Stimulated activated CD4-positive, alpha-beta T cell treated with anti-CD3 and anti-CD28 coated beads, Interleukin-1b, Interleukin-23, amount 100 ng/mL, for 24 hours (primary cell): ENCODE data around the gene CLCN1.
A peak's percentile ranks its signal among the peaks of the same experiment; 100 is the strongest.
"Not testable (repeated sequence)": the region's sequence is repeated elsewhere in the genome, so short reads cannot be mapped to it uniquely, and the experiment has no call there.

Experiments used
- DNase-seq, 4 experiments: peaks; one replicate each; pipeline ENCODE4 v3.0.0-alpha.2; 2020; ENCODE audit warnings: low read depth in 4 of 4, low spot score in 1 of 4

Gene CLCN1

DNA sequence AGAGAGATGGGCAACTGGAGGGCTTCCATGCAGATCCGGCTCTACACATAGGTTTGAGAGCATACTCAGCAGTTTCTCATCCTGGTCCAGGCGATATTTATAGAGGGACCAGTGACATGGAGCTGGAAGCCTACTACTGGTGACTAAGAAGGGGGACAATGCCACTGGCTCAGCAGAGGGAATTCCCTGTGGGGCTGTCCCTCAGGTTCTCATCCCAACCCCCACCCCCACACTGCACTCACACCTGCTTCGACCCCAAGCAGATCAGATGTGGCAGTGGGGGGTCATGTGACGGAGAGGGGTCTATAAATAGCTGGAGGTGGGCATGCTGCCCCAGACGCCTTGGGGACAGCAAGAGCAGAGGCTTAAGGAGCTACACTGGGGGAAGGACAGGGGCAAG is at the start of gene CLCN1:
Gene CLCN1, plus strand, starts transcription at position 336 of the 400 bp plus-strand sequence. CDS start 102 bp downstream, outside the sequence.
- no peak for DNase-seq

DNA sequence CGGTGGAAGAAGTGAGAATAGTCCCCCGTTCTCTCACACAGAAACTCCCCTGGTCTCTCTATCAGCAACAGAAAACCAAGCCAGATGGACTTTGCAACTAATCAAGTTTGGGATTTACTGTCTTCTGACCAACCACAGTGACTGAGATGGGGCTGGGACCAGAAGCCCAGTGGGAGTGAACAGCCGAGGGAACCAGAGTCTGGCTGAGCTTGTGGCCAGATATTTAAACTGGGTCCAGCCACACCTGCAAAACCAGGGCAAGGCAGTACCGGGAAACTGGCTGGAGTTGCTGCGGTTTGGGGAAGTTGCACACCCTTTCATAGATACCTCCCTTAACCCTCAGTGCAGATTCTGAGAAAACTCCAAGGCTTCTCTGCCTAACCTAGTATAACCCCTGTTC is 46.7 kb upstream of the CLCN1 start:
- DNase-seq = no peak

DNA sequence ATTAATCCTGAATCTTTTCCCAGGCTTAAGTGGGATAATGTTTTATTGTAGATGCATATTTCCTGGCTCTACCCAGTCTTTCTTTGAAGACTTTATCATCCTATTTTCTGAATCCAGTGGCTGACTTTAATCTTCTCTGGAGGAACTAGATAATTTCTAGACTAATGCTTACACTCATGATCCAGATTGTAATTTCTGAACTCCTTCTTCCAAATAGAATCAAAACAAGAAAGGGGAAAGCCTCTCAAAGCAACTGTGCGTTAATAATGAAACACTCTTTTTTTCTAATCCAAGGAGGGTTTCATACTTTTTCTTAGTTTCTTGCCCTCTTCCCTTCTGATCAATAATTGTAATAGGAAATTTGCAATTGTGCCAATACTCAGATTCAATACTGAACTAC is 44.7 kb upstream of the CLCN1 start:
- DNase-seq = no peak

DNA sequence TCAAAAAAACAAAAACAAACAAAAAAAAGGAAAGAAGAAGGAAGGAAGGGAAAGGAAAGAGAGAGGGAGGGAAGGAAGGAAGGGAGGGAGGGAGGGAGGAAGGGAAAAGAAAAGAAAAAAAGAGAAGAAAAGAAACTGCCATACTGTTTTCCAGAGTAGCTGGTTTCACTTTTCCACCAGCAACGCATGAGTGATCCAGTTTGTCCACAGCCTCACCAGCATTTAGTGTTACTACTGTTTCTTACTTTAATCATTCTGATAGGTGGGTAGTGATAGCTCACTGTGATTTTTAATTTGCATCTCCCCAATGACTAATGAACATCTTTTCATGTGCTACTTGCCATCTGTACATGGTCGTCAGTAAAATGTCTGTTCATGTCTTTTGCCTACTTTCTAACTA is 43.0 kb upstream of the CLCN1 start:
- no peak for DNase-seq

DNA sequence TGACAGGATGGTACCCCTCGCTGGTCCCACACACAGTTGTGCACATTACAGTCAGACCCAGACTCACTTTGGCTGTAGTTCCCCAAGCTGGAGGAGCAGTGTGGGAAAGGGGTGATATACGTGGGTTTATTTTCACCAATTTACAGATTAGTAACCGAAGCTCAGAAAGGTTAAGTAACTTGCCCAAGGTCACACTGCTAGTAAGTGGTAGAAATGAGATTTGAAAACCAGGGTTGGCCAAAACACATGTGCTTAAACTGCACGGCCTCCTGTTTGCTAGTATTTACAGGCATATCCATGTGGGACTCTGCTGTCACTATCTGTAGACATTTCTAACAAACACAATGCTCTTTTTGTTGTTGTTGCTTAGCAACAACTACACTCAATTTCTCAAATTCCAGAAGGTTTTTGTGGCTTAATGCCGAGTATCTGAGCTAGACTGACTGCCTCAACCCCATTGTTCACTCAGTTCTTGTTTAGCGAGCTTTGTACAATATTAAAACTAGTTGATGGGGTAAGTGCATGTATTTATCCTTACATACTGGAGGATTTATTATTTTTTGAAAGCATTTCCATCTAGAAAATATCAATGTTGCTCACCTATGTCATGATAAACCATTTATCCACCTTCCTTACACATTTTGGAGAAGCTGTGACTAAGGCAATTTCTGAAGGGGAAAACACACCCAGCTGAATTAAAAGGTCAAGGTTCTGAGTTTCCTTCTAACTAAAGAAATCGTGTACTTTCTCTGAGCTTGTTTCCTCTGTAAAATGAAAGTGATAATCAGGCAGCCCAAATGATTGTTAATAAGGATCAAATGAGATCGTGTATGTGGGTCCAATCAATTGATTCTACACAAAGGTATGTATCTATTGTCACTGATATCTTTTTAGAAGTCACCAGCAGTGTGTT is 36.5 kb upstream of the CLCN1 start:
- DNase-seq = no peak

DNA sequence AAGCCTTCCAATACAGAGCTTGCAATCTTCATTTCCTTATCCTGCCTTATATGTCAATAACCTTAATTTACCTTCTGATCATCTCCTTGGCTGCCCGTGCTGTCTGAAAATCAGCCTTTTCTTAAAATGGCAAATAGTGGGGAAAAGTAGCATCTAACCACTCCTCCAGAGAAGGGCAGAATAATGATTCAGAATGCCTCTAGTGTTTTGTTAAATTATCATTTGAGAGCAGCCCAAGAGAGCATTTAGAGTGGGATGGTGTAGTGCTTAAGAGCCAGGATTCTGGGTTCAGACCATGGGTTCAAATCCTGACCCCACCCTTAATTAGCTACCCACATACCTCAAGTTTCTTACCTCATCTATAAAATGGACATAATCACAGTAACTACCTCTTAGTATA is 35.8 kb upstream of the CLCN1 start:
- DNase-seq = no peak

DNA sequence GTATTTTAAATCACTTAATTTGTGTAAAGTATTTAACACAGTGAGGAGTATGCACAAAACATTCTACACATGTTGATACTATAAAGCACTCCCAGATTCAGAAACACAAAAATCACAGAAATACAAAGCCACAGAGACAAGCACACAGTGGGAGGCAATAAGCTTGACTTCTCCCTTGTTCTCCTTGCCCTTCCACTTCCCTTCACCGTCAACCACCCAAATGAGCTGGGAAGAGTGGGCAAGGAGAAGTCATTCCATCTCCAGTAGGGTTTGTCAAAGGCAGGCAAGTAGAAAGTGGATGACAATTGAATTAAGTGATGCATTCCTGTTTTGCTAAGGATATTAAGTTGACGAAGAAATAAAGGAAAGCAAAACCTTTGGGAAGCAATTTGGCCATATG is 35.3 kb upstream of the CLCN1 start:
- no peak for DNase-seq

DNA sequence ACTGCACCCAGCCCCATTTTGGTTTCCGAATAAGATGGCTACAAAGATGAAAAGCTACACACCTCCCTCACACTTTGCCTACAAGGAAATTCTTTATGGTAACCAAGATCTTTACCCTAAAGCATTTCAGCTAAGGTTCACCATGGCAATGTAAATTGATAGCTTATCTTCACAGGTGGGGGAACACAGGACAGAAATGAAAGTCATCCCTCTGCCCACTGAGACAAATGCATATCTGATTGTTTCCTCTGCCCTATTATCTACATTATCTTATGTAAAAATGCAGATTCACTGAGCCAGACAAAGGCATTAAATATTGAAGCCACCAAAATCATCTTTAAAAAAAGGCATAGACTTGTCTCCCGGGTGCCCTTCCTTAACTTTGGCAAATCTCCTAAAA is 34.4 kb upstream of the CLCN1 start:
- DNase-seq = no peak

DNA sequence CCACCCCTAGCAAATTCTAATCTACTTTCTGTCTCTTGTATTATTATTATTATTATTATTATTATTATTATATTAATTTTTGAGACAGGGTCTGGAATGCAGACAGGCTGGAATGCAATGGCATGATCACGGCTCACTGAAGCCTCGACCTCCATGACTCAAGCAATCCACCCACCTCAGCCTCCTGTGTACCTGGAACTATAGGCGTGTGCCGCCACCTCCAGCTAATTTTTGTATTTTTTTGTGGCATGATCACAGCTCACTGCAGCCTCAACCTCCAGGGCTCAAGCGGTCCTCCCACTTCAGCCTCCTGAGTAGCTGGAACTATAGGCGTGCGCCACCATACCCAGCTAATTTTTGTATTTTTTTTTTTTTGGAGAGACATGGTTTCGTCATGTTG is 33.8 kb upstream of the CLCN1 start:
- no peak for DNase-seq

DNA sequence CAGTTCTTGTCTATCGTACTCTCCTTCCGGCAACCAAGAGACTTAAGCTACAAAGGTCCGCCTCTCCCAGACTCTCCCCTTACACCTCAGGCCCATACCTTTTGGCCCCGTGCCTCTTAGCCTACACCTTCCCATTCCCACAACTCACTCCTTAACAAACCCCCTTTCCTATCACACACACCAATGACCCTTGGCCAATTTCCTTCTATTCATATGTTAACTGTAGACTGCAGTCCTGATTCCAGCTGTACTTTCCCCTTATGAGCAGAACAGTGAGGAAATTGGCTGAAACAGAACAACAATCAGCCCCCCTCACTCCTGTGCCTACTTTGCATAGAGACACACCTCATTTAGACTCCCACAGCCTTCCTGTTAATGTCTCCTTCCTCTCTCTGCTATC is 32.5 kb upstream of the CLCN1 start:
- no peak for DNase-seq

DNA sequence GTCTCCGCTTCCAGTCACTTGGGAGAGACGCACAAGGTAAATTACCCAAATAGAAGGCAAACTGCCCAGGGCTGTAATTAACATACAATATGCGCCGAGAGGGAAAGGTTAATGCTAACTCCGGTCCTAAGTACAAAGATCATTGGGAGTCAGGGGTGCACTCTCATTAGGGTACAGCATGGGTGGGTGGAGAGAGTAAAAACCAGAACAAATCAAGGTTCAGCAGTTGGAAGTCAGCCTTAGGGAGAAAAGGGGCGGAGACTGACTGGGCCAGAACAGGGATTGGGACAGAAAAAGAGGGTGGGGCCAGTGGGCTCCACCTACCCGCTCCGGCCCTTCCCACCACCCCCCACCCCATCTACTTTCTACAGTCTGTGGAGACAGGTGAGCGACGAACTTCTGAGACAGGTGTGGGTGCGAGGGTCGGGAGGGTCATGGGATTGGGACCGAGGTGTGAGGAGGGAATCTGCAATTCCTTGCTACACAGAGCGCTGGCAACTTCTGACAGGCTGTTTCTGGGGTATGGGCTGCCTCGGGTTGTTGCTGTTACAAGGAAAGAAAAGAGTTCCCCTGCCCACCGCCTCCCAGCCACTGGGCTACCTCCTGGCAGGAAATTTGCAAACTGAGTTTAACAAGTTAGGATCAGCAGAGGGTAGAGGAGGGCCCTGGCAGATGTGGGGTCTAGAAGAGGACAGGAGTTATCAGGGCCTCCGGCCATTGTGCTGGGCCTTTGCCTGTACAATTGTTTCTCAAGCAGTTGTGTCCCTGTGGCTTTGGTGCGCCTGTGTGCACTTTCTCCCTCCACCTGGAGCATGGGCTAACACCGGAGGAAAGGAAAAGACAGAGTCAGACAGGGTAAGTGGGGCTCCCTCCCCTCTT is 31.1 kb upstream of the CLCN1 start, which contains the start of gene TMEM139:
Gene TMEM139, plus strand, starts transcription at position 368 of the 879 bp plus-strand sequence. CDS start 1,000 bp downstream, outside the sequence.
- no peak for DNase-seq

DNA sequence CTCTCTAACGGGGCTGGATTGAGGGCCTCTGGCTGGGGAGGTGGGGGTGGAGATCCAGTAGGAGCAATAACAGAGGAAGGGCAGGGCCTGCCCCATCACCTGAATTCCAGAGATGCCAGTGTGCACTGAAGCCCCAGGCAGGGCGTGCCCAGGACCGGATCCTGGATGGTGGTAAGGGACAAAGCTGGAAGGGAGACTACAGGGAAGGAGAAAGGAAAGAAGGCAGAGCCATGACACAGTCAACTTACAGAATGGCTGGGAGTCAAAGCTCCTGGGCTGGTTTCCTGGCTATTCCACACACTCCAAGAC is 30.5 kb upstream of the CLCN1 start:
- DNase-seq = no peak

DNA sequence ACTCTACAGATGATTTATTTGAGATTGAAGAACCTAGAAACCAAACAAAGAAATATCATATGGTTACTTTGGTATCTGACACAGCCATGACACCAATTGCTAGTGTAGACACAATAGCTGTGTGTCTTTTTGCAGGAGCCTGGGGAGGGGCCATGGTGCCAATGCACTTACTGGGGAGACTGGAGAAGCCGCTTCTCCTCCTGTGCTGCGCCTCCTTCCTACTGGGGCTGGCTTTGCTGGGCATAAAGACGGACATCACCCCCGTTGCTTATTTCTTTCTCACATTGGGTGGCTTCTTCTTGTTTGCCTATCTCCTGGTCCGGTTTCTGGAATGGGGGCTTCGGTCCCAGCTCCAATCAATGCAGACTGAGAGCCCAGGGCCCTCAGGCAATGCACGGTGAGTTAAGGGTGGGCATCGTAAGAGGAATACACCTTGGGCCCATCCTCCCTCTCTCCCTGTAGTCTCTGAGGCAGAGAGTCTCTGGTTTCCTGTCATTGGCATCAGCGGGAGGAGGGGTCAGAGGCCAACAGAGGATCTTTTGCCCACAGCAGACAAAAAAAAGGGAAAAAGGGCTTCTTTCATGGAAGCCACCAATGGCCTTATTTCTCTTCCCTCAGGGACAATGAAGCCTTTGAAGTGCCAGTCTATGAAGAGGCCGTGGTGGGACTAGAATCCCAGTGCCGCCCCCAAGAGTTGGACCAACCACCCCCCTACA is 29.9 kb upstream of the CLCN1 start:
- no peak for DNase-seq

DNA sequence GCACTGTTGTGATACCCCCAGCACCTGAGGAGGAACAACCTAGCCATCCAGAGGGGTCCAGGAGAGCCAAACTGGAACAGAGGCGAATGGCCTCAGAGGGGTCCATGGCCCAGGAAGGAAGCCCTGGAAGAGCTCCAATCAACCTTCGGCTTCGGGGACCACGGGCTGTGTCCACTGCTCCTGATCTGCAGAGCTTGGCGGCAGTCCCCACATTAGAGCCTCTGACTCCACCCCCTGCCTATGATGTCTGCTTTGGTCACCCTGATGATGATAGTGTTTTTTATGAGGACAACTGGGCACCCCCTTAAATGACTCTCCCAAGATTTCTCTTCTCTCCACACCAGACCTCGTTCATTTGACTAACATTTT is 29.4 kb upstream of the CLCN1 start:
- no peak for DNase-seq

DNA sequence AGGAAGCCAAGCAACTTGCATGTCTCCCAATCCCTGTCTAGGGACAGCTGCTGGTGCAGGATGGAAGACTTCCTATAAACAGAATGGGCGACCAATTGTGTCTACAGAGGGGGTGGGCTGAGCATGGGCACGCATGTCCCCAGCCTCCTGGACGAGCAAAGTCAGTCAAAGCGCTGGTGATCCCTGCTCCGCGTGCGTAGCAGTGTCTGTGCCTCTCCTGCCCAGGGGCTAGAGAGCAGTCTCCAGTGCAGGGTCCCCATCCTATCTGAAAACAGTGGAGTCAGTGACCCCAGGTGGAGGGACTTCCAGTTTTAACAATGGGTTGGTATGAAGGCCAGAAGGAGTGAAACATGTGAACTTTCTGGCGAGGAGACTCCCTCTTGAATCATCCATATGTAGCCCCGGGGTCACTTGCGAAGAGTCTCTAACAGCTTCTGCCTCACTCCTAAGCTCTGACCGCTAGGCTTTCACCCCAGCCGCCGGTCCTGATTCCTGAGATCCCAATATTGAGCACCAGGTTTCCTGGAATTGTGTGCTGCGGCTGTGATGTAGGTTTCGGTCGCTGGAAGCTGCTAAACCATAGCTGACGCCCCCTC is 28.5 kb upstream of the CLCN1 start:
- no peak for DNase-seq

DNA sequence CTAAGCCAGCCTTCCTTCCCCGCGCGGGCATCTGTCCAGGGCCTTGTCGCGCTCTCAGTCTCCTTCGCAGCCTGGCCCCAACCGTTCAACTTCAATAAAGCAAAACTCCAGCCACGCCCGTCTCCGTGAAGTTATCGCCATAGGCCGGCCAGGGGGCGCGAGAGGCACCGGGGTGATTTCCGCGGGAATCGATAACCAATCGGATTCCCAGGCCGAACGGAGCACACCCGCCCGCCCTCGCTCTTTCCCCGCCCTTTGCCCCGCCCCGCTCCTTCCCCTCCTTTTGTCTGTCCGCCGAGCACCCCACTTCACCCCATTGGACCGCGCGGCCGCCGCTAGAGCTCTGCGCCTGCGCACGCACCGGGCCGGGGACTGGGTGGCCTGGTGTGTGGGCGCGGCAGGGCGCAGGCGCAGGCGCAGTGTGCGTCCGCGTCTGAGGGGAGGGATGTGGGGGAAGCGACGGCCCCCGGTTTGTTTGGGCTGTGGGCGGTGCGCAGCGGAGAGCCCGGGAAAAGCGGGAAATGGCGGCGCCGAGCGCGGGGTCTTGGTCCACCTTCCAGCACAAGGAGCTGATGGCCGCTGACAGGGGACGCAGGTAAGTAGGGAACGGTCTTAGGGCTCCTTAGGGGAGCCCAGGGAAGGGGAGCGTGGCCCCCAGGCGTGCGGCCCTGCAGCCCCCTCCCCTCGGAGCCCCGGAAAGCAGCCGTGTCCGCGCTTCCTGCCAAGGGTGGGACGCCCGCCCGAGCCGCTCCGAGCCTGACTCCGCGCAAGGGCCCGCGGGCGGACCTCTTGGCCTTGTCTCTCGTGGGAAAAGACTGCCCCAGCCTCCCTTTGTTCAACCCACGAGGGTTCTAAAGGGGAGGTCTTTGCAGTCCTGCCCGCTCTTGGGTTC is 27.7 kb upstream of the CLCN1 start, which contains the start of gene CASP2:
Gene CASP2, plus strand, starts transcription at position 417 of the 892 bp plus-strand sequence. Its CDS starts 105 bp downstream, at position 522.
- peak; percentile 97 to 98 (median 97) for DNase-seq

DNA sequence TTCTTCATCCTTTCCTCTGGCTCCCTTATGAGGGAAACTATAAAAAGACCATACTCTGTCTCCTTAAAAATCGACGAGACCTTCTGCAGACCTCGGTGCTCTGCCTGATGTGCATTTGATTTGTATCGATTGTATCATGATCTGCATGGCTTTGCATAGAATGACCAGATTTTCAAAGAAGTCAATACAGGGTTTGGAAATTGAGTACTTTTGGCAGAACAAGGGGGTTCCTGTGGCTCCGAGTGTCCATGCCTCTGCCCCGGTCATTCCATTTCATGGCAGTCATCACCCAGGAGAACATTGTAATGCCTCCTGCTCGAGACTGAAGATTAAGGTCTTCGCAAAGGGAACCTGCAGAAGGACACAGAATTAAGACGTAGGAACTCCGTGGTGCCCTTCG is 27.1 kb upstream of the CLCN1 start:
- no peak for DNase-seq

DNA sequence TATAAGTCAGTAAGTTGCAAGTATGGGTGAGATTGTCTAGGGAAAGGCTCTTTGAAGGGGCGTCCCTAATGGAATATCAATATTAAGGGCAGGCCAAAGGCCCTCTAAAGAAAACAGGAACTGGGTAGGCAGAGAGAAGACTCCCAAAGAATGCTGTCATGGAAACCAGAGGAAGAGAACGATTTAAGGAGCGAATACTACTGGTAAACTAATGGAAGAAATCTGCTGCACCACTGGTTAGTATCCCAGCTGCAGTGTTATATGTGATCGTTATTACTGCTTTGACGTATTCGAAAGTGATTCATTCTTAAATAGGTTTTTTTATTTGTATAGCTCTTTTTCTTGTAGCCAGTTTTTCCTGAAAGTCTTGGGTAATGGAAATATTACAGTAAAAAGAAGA is 26.5 kb upstream of the CLCN1 start:
- no peak for DNase-seq

DNA sequence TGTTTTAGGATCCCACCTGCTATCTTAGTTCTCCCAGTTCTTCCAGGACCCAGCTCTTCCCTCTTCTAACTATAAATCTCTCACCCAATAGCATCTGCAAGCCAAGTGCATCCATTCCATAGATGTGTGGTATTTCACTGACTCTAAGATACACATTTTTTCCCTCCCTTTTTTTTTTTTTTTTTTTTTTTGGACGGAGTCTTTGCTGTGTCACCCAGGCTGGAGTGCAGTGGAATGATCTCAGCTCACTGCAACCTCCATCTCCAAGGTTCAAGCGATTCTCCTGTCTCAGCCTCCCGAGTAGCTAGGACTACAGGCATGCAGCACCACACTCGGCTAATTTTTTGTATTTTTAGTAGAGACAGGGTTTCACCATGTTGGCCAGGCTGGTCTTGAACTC is 26.0 kb upstream of the CLCN1 start:
- DNase-seq = not testable (repeated sequence)

DNA sequence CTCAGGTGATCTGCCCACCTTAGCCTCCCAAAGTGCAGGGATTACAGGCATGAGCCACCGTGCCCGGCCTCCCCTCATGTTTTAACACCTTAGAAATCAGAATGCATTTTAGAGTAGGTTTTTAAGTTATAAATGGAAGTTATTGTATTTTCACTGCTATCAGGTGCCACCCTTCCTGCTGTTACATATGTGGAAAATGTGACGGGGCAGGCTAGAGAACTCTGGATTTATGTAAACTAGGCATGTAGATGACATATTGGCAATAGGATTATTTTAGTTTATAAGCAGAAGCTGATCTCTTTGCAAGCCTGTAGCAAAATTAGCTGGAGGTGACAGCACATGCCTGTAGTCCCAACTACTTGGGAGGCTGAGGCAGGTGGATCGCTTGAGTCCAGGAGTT is 25.6 kb upstream of the CLCN1 start:
- no peak for DNase-seq
